HepG2 (cell line): ENCODE data around the gene SLC12A5. TPM values are rescaled to one million over a fixed set of nuclear protein-coding genes. Genes with fewer than 3 reads are reported as not detected.

ENCODE experiments used
- KDM2A ChIP-seq: sonication (generic); formaldehyde crosslinking; IDR thresholded peaks from 2 replicates; pipeline ENCODE4 v1.4.0; 2020; ENCODE audit warnings: low read depth, missing genetic modification reagents, borderline replicate concordance
- MYC ChIP-seq: sonication (generic); formaldehyde crosslinking; IDR thresholded peaks from 2 replicates; pipeline ENCODE4 v1.9.0; 2021; ENCODE audit warnings: missing genetic modification reagents, borderline replicate concordance
- PHF20 ChIP-seq: sonication (generic); formaldehyde crosslinking; IDR thresholded peaks from 2 replicates; pipeline ENCODE4 v1.5.0; 2020; ENCODE audit warnings: mild to moderate bottlenecking, missing genetic modification reagents
- SIN3A ChIP-seq: IDR thresholded peaks from 2 replicates; pipeline ENCODE4 v1.6.1; 2011; ENCODE audit warnings: low read depth, mild to moderate bottlenecking, control low read depth, low read length, borderline replicate concordance
- SMAD9 ChIP-seq: sonication (generic); formaldehyde crosslinking; IDR thresholded peaks from 2 replicates; pipeline ENCODE4 v1.5.1; 2020; ENCODE audit warnings: mild to moderate bottlenecking, missing genetic modification reagents
- TBX3 ChIP-seq: fragments of 450-650 bp; IDR thresholded peaks from 2 replicates; pipeline ENCODE4 v1.6.1; 2017; ENCODE audit warnings: antibody characterized with exemption, mild to moderate bottlenecking, inconsistent platforms, borderline replicate concordance
- U2AF1 ChIP-seq: fragments of 200-400 bp; formaldehyde crosslinking; optimal IDR thresholded peaks from 2 replicates; pipeline ENCODE3; 2017; ENCODE audit warnings: mild to moderate bottlenecking, low read depth, low read length
- XBP1 ChIP-seq: sonication (generic); formaldehyde crosslinking; IDR thresholded peaks from 2 replicates; pipeline ENCODE4 v1.5.0; 2020; ENCODE audit warnings: missing genetic modification reagents
- ZBTB1 ChIP-seq: sonication (generic); formaldehyde crosslinking; IDR thresholded peaks from 2 replicates; pipeline ENCODE4 v1.4.0; 2020; ENCODE audit warnings: missing genetic modification reagents, borderline replicate concordance
- ZFP82 ChIP-seq: sonication (generic); formaldehyde crosslinking; IDR thresholded peaks from 2 replicates; pipeline ENCODE4 v1.5.1; 2020; ENCODE audit warnings: mild to moderate bottlenecking, missing genetic modification reagents, borderline replicate concordance
- ZNF280D ChIP-seq: sonication (generic); formaldehyde crosslinking; IDR thresholded peaks from 2 replicates; pipeline ENCODE4 v1.5.1; 2020; ENCODE audit warnings: mild to moderate bottlenecking, missing genetic modification reagents
- ZNF34 ChIP-seq: sonication (generic); formaldehyde crosslinking; IDR thresholded peaks from 2 replicates; pipeline ENCODE4 v1.4.0; 2020; ENCODE audit warnings: mild to moderate bottlenecking, missing genetic modification reagents, borderline replicate concordance
- ZNF432 ChIP-seq: sonication (generic); formaldehyde crosslinking; IDR thresholded peaks from 2 replicates; pipeline ENCODE4 v1.5.0; 2020; ENCODE audit warnings: missing genetic modification reagents, mild to moderate bottlenecking, borderline replicate concordance
- ZNF629 ChIP-seq: sonication (generic); formaldehyde crosslinking; conservative IDR thresholded peaks from 2 replicates; pipeline ENCODE4 v1.5.0; 2020; ENCODE audit warnings: missing genetic modification reagents
- ZNF772 ChIP-seq: sonication (generic); formaldehyde crosslinking; IDR thresholded peaks from 2 replicates; pipeline ENCODE4 v1.5.0; 2020; ENCODE audit warnings: mild to moderate bottlenecking, missing genetic modification reagents
- ZNF780A ChIP-seq: sonication (generic); formaldehyde crosslinking; IDR thresholded peaks from 2 replicates; pipeline ENCODE4 v1.8.0; 2022; ENCODE audit warnings: mild to moderate bottlenecking, missing genetic modification reagents, moderate library complexity
- ZXDC ChIP-seq: sonication (generic); formaldehyde crosslinking; IDR thresholded peaks from 2 replicates; pipeline ENCODE4 v1.5.0; 2020; ENCODE audit warnings: mild to moderate bottlenecking, missing genetic modification reagents
- polyA plus RNA-seq, 8 experiments: library from polyadenylated mRNA; depleted of rRNA in 3 of 8; stranded (reverse) in 7 of 8; unstranded in 1 of 8; fragments of >200 nt; fragmentation: Illumina TruSeq in 4 of 8; extraction: Trizol in 4 of 8; gene quantifications; 2 replicates each; pipeline versions ENCODE4 v1.2.1 to v1.2.3, GENCODE V29; 2011 to 2016; ENCODE audit warnings: low read depth in 4 of 8, missing spikeins in 1 of 8, mixed read lengths in 1 of 8; ENCODE audit not compliant: insufficient read depth in 1 of 8
- total RNA-seq, 5 experiments: library from RNA; depleted of rRNA; stranded (reverse); fragments of >200 nt; fragmentation: Illumina TruSeq; extraction: Trizol; gene quantifications; 2 replicates each; pipeline ENCODE4 v1.2.3, GENCODE V29; 2016; ENCODE audit warnings: low read depth in 1 of 5
- TF ChIP-seq, protein P1 (sequence below): sonication (generic); formaldehyde crosslinking; IDR thresholded peaks from 2 replicates; pipeline ENCODE4 v1.5.0; 2020; ENCODE audit warnings: mild to moderate bottlenecking, missing genetic modification reagents
- TF ChIP-seq, protein P2 (sequence below): sonication (generic); formaldehyde crosslinking; IDR thresholded peaks from 2 replicates; pipeline ENCODE4 v1.5.0; 2020; ENCODE audit warnings: missing genetic modification reagents

SLC12A5 gene
- total and polyA plus RNA-seq, 2 of the 13 experiments (the other 11 are each of a cell fraction or from before 2014, with no cell fraction given), result 4.3 to 5.4 TPM

DNA sequence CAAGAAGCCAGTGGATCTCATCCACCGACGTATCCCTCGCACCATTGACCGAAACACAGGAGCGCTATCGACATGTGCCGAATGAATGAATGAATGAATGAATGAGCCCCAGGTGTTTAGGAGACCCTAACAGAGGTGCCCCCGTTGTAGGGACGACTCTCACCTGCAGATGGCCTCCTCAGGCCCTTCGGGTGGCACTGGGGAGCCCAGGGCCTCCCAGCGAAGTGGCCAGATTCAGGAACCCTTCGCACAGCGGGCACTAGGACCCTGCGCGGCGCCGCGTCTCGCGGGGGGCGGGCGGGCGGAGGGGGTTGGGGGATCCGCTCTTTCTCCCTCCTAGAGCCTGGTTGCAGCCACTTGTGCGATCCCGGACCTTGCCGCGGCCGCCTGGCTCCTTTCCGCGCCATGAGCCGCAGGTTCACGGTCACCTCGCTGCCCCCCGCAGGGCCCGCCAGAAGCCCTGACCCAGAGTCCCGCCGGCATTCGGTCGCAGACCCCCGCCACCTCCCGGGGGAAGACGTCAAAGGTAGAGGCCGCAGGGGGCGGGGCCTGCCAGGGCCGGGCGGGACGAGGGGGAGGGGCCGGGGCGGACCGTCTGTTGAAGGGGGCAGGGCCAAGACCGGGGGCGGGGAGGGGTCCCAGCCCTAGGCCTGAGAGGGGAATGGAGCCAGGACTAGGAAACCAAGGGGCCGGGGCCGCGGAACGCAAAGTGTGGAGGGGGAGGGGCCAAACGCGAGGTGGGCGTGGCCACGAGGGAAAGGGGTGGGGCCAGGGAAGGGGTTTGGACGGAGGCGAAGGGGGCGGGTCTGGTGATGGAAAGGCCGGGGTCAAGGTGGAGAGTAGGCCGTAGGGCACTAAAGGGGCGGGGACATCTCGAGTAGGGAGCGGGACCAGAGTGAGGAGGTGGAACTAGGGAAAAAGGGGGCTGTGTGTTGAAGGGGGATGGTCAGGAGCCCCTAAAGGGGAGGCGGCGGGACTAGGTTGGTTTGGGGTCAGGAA lies 7.4 kb upstream of the SLC12A5 start (continued):
- TF ChIP-seq ZNF280D (CRISPR knock-in tag) (0 out of 2 replicates have a peak, but pooled peaks have one; percentile 53), SMAD9 (CRISPR knock-in tag) (no peak; the same call in 1 of the 2 replicates), XBP1 (CRISPR knock-in tag) (no peak), MYC (CRISPR knock-in tag) (peak; percentile 28; the same call in 1 of the 2 replicates), U2AF1 (no peak), ZNF772 (CRISPR knock-in tag) (no peak), PHF20 (CRISPR knock-in tag) (peak; percentile 54), ZBTB1 (CRISPR knock-in tag) (no peak), KDM2A (CRISPR knock-in tag) (no peak; the same call in 1 of the 2 replicates), ZNF780A (no peak), ZNF629 (no peak), ZNF34 (0 out of 2 replicates have a peak, but pooled peaks have one; percentile 42), TBX3 (no peak), ZFP82 (CRISPR knock-in tag) (peak; percentile 40; the same call in 1 of the 2 replicates), ZXDC (CRISPR knock-in tag) (no peak), ZNF432 (CRISPR knock-in tag) (no peak), SIN3A (no peak)
- TF ChIP-seq, protein P1, sequence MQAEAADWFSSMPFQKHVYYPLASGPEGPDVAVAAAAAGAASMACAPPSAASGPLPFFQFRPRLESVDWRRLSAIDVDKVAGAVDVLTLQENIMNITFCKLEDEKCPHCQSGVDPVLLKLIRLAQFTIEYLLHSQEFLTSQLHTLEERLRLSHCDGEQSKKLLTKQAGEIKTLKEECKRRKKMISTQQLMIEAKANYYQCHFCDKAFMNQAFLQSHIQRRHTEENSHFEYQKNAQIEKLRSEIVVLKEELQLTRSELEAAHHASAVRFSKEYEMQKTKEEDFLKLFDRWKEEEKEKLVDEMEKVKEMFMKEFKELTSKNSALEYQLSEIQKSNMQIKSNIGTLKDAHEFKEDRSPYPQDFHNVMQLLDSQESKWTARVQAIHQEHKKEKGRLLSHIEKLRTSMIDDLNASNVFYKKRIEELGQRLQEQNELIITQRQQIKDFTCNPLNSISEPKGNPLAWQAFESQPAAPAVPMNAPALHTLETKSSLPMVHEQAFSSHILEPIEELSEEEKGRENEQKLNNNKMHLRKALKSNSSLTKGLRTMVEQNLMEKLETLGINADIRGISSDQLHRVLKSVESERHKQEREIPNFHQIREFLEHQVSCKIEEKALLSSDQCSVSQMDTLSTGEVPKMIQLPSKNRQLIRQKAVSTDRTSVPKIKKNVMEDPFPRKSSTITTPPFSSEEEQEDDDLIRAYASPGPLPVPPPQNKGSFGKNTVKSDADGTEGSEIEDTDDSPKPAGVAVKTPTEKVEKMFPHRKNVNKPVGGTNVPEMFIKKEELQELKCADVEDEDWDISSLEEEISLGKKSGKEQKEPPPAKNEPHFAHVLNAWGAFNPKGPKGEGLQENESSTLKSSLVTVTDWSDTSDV (CRISPR knock-in tag), result no peak
- TF ChIP-seq, protein P2, sequence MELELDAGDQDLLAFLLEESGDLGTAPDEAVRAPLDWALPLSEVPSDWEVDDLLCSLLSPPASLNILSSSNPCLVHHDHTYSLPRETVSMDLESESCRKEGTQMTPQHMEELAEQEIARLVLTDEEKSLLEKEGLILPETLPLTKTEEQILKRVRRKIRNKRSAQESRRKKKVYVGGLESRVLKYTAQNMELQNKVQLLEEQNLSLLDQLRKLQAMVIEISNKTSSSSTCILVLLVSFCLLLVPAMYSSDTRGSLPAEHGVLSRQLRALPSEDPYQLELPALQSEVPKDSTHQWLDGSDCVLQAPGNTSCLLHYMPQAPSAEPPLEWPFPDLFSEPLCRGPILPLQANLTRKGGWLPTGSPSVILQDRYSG (CRISPR knock-in tag), result no peak
